Vagina (tissue), 2 donors: ENCODE measurements around the gene HSPA1B. TPM values are rescaled to one million over a fixed set of nuclear protein-coding genes. Genes with fewer than 3 reads are reported as not detected.
A peak's percentile ranks its signal among the peaks of the same experiment; 100 is the strongest.
"Not testable (repeated sequence)": the region's sequence is repeated elsewhere in the genome, so short reads cannot be mapped to it uniquely, and the experiment has no call there.

Source experiments
- DNase-seq, 2 donors: peaks; one replicate each; pipeline ENCODE4 v3.0.0-alpha.2; 2017; ENCODE audit errors: extremely low spot score in 2 of 2
- H3K27ac ChIP-seq: fragments of 200-600 bp; sonication (generic); one replicate; pipeline ENCODE4 v1.5.1; 2019
- H3K27me3 ChIP-seq: fragments of 200-600 bp; sonication (generic); one replicate; pipeline ENCODE4 v1.5.1; 2019
- H3K36me3 ChIP-seq, 2 donors: fragments of 200-600 bp; sonication (generic); one replicate each; pipeline ENCODE4 v1.5.1; 2017 to 2019
- H3K4me1 ChIP-seq: fragments of 200-600 bp; sonication (generic); one replicate; pipeline ENCODE4 v1.5.1; 2019
- H3K4me3 ChIP-seq, 2 donors: fragments of 200-600 bp; sonication (generic); 1 replicate in 1 of 2; 2 replicates in 1 of 2; pipeline ENCODE4 v1.5.1; 2016 to 2019
- H3K9me3 ChIP-seq: fragments of 200-600 bp; sonication (generic); one replicate; pipeline ENCODE4 v1.5.1; 2019
- CTCF ChIP-seq, 3 experiments: fragments of 450-650 bp in 2 of 3; fragments of 200-600 bp in 1 of 3; sonication (generic) in 1 of 3; IDR thresholded peaks; one replicate each; pipeline ENCODE4 v1.5.1; 2017 to 2019; ENCODE audit warnings: antibody characterized with exemption in 3 of 3, mild to moderate bottlenecking in 2 of 3, moderate library complexity in 2 of 3
- POLR2A ChIP-seq, 2 donors: fragments of 450-650 bp; IDR thresholded peaks; one replicate each; pipeline ENCODE4 v1.6.1; 2017; ENCODE audit warnings: antibody characterized with exemption in 2 of 2, mild to moderate bottlenecking in 2 of 2, moderate library complexity in 2 of 2
- POLR2AphosphoS5 ChIP-seq, 2 donors: sonication (generic); formaldehyde crosslinking; IDR thresholded peaks; one replicate each; pipeline ENCODE4 v1.9.0; 2017; ENCODE audit warnings: antibody characterized with exemption in 2 of 2, mild to moderate bottlenecking in 2 of 2, low read depth in 1 of 2; ENCODE audit not compliant: insufficient read depth in 1 of 2
- intact Hi-C: fragments of 100-400 bp; cut with DNase I; formaldehyde crosslinking; loops from one replicate; pipeline ENCODE4 v1.15.1; 2023
- total RNA-seq: library from RNA; depleted of rRNA; stranded (reverse); fragments of >200 nt; gene quantifications from one replicate; pipeline ENCODE4 v1.2.3, GENCODE V29; 2016

The HSPA1B gene
- total RNA-seq, 1 donor from 2014 or later, result 466 TPM

- Histone ChIP-seq H3K9me3 (no peaks in the 10 kb centered on the region), H3K4me3 (peak overlapping the region in 1 of 2 donors; percentile 78), H3K4me1 (peaks cover 50% of the 10 kb centered on the region), H3K36me3 (peaks cover 2 to 35% of the 10 kb centered on the region in 2 donors), H3K27me3 (no peaks in the 10 kb centered on the region), H3K27ac (peak overlapping the region; percentile 94)
- DNase-seq, result no peak
- TF ChIP-seq POLR2AphosphoS5 (IDR thresholded peaks at IDR 0.05; ENCODE audit: insufficient read depth in 1 of 2, low read depth in 1 of 2) (no peak), POLR2A (IDR thresholded peaks at IDR 0.05) (no peak), CTCF (IDR thresholded peaks at IDR 0.05) (no peak)
- intact Hi-C loops, result no loop called here
Measured at GRCh38 chr6:31837369-31838113, 10.0 kb downstream of the HSPA1B start.

GRCh38 chr6:31838114-31838553 is 10.6 kb downstream of the HSPA1B start:
- H3K27me3 ChIP-seq, DNase-seq, H3K4me3 ChIP-seq, H3K9me3 ChIP-seq, intact Hi-C loops: not testable (repeated sequence)
- Histone ChIP-seq H3K4me1 (peaks cover 50% of the 10 kb centered on the region), H3K27ac (peak overlapping the region; percentile 94), H3K36me3 (peaks cover 2 to 35% of the 10 kb centered on the region in 2 donors)

GRCh38 chr6:31838968-31839367 is 11.4 kb downstream of the HSPA1B start:
- H3K4me3 ChIP-seq, result no peak overlapping the region
- TF ChIP-seq CTCF (IDR thresholded peaks at IDR 0.05), result no peak
- TF ChIP-seq POLR2AphosphoS5 (IDR thresholded peaks at IDR 0.05; ENCODE audit: insufficient read depth in 1 of 2, low read depth in 1 of 2), result no peak
- TF ChIP-seq POLR2A (IDR thresholded peaks at IDR 0.05), result no peak
- no peaks in the 10 kb centered on the region for H3K27me3 ChIP-seq
- peaks cover 2 to 35% of the 10 kb centered on the region in 2 donors for H3K36me3 ChIP-seq
- H3K27ac ChIP-seq, result no peak overlapping the region
- peaks cover 44% of the 10 kb centered on the region for H3K4me1 ChIP-seq
- no peak for DNase-seq
- intact Hi-C loops, result no loop called here
- H3K9me3 ChIP-seq, result no peaks in the 10 kb centered on the region

- H3K4me3 ChIP-seq, intact Hi-C loops: not testable (repeated sequence)
- peaks cover 2 to 35% of the 10 kb centered on the region in 2 donors for H3K36me3 ChIP-seq
Measured at GRCh38 chr6:31839779-31840126, 12.2 kb downstream of the HSPA1B start.

GRCh38 chr6:31842053-31842452 is 14.5 kb downstream of the HSPA1B start:
- Histone ChIP-seq H3K36me3 (peaks cover 2 to 34% of the 10 kb centered on the region in 2 donors), H3K27ac (no peak overlapping the region)
- intact Hi-C loops, result no loop called here

More at GRCh38 chr6:31839779-31840126, 12.2 kb downstream of the HSPA1B start:
- not testable (repeated sequence) for DNase-seq, H3K27ac ChIP-seq, H3K9me3 ChIP-seq, H3K27me3 ChIP-seq
- peaks cover 41% of the 10 kb centered on the region for H3K4me1 ChIP-seq

More at GRCh38 chr6:31842053-31842452, 14.5 kb downstream of the HSPA1B start:
- Histone ChIP-seq H3K4me1 (peaks cover 22% of the 10 kb centered on the region), H3K4me3 (no peak overlapping the region), H3K9me3 (no peaks in the 10 kb centered on the region), H3K27me3 (no peaks in the 10 kb centered on the region)
- DNase-seq, result no peak
- no peak for TF ChIP-seq CTCF (IDR thresholded peaks at IDR 0.05)
- TF ChIP-seq POLR2A (IDR thresholded peaks at IDR 0.05), result no peak
- TF ChIP-seq POLR2AphosphoS5 (IDR thresholded peaks at IDR 0.05; ENCODE audit: insufficient read depth in 1 of 2, low read depth in 1 of 2), result no peak
